Neural progenitor cell (in vitro differentiated cells): ENCODE results near the gene COX6A2. TPM values are rescaled to one million over a fixed set of nuclear protein-coding genes. Genes with fewer than 3 reads are reported as not detected.

Experiments used
- DNase-seq: peaks from one replicate; pipeline ENCODE4 v3.0.0-alpha.2; 2016; ENCODE audit warnings: low spot score
- H2AFZ ChIP-seq: fragments of 200-600 bp; sonication (generic); replicated peaks from 2 replicates; pipeline ENCODE4 v1.6.1; 2016; ENCODE audit warnings: antibody characterized with exemption
- H3F3A ChIP-seq: fragments of 200-600 bp; sonication (generic); 2 replicates; pipeline ENCODE4 v1.6.1; 2016; ENCODE audit warnings: antibody characterized with exemption, low read depth
- H3K27ac ChIP-seq: fragments of 200-600 bp; sonication (generic); 2 replicates; pipeline ENCODE4 v1.5.1; 2016; ENCODE audit warnings: mild to moderate bottlenecking
- H3K27me3 ChIP-seq: fragments of 200-600 bp; sonication (generic); 2 replicates; pipeline ENCODE4 v1.6.1; 2016; ENCODE audit warnings: mild to moderate bottlenecking, moderate library complexity
- H3K36me3 ChIP-seq: fragments of 200-600 bp; sonication (generic); 2 replicates; pipeline ENCODE4 v1.5.1; 2016
- H3K4me1 ChIP-seq: fragments of 200-600 bp; sonication (generic); 2 replicates; pipeline ENCODE4 v1.6.1; 2016; ENCODE audit warnings: mixed run types
- H3K4me2 ChIP-seq: fragments of 200-600 bp; sonication (generic); 2 replicates; pipeline ENCODE4 v1.6.1; 2016
- H3K4me3 ChIP-seq: fragments of 200-600 bp; sonication (generic); 2 replicates; pipeline ENCODE4 v1.5.1; 2016
- H3K79me2 ChIP-seq: fragments of 200-600 bp; sonication (generic); 2 replicates; pipeline ENCODE4 v1.6.1; 2016; ENCODE audit warnings: low read depth
- H3K9ac ChIP-seq: fragments of 200-600 bp; sonication (generic); 2 replicates; pipeline ENCODE4 v1.6.1; 2016
- H3K9me3 ChIP-seq: fragments of 200-600 bp; sonication (generic); 2 replicates; pipeline ENCODE4 v1.5.1; 2016; ENCODE audit warnings: low read depth
- H4K20me1 ChIP-seq: fragments of 200-600 bp; sonication (generic); 2 replicates; pipeline ENCODE4 v1.6.1; 2016; ENCODE audit warnings: low read depth
- H3K27ac Mint-ChIP-seq: 3 replicates; pipeline ENCODE4 v1.8.0; 2021; ENCODE audit warnings: mixed read lengths
- H3K27me3 Mint-ChIP-seq: 2 replicates; pipeline ENCODE4 v1.8.0; 2022; ENCODE audit warnings: low read depth, mild to moderate bottlenecking, inconsistent platforms, moderate library complexity, mixed read lengths; ENCODE audit not compliant: insufficient read depth
- H3K36me3 Mint-ChIP-seq: 3 replicates; pipeline ENCODE4 v1.8.0; 2021; ENCODE audit warnings: mixed read lengths
- H3K4me1 Mint-ChIP-seq: 3 replicates; pipeline ENCODE4 v1.8.0; 2021; ENCODE audit warnings: mixed read lengths
- H3K4me3 Mint-ChIP-seq: 3 replicates; pipeline ENCODE4 v1.8.0; 2021; ENCODE audit warnings: mild to moderate bottlenecking, moderate library complexity, mixed read lengths
- H3K9me3 Mint-ChIP-seq: 3 replicates; pipeline ENCODE4 v1.8.0; 2020; ENCODE audit warnings: mixed read lengths
- CTCF ChIP-seq: fragments of 200-600 bp; sonication (generic); IDR thresholded peaks from 2 replicates; pipeline ENCODE4 v1.5.1; 2017; ENCODE audit warnings: antibody characterized with exemption, mild to moderate bottlenecking
- EZH2 ChIP-seq: fragments of 200-600 bp; sonication (generic); IDR thresholded peaks from 2 replicates; pipeline ENCODE4 v1.6.1; 2017; ENCODE audit warnings: antibody characterized with exemption, mild to moderate bottlenecking, moderate library complexity
- EZH2phosphoT487 ChIP-seq: fragments of 200-600 bp; sonication (generic); IDR thresholded peaks from 2 replicates; pipeline ENCODE4 v1.6.1; 2017; ENCODE audit warnings: antibody characterized with exemption
- total RNA-seq: library from RNA; depleted of rRNA; stranded (reverse); fragments of >200 nt; gene quantifications from 2 replicates; pipeline ENCODE4 v1.2.3, GENCODE V29; 2015; ENCODE audit warnings: low replicate concordance

The COX6A2 gene
- total RNA-seq, 1 donor from 2014 or later: not detected

GRCh38 chr16:31402687-31403086, 25.5 kb downstream of the COX6A2 start:
- Mint-ChIP-seq H3K27ac (no peak overlapping the region), H3K36me3 (no peaks in the 10 kb centered on the region), H3K27me3 (peaks cover 4% of the 10 kb centered on the region), H3K4me3 (no peak overlapping the region), H3K4me1 (no peaks in the 10 kb centered on the region), H3K9me3 (peaks cover 9% of the 10 kb centered on the region)
- Histone ChIP-seq H3F3A (no peaks in the 10 kb centered on the region), H3K27ac (no peak overlapping the region), H2AFZ (no peak overlapping the region), H3K36me3 (no peaks in the 10 kb centered on the region), H3K4me2 (no peak overlapping the region), H3K9ac (no peak overlapping the region), H4K20me1 (no peaks in the 10 kb centered on the region), H3K9me3 (no peaks in the 10 kb centered on the region), H3K4me1 (no peaks in the 10 kb centered on the region), H3K4me3 (no peak overlapping the region), H3K79me2 (no peaks in the 10 kb centered on the region), H3K27me3 (no peaks in the 10 kb centered on the region)
- TF ChIP-seq EZH2 (no peak), EZH2phosphoT487 (no peak), CTCF (no peak)
- no peak for DNase-seq

- H3K4me1 Mint-ChIP-seq: no peaks in the 10 kb centered on the region
- Histone ChIP-seq H3K9ac (no peak overlapping the region), H3K27ac (no peak overlapping the region), H3K79me2 (no peaks in the 10 kb centered on the region), H3K4me1 (no peaks in the 10 kb centered on the region), H3K4me3 (no peak overlapping the region), H3K27me3 (no peaks in the 10 kb centered on the region), H2AFZ (no peak overlapping the region), H4K20me1 (no peaks in the 10 kb centered on the region), H3K36me3 (no peaks in the 10 kb centered on the region), H3K4me2 (no peak overlapping the region), H3K9me3 (no peaks in the 10 kb centered on the region), H3F3A (no peaks in the 10 kb centered on the region)
- no peaks in the 10 kb centered on the region for H3K36me3 Mint-ChIP-seq
- H3K27ac Mint-ChIP-seq: no peak overlapping the region
- peaks cover 9% of the 10 kb centered on the region for H3K9me3 Mint-ChIP-seq
- no peak for TF ChIP-seq EZH2
- TF ChIP-seq EZH2phosphoT487: no peak
- TF ChIP-seq CTCF: no peak
- DNase-seq: no peak
- H3K4me3 Mint-ChIP-seq: no peak overlapping the region
- H3K27me3 Mint-ChIP-seq: peaks cover 4% of the 10 kb centered on the region
Measured at GRCh38 chr16:31401436-31401835, 26.7 kb downstream of the COX6A2 start.

- H3K4me1 ChIP-seq: no peaks in the 10 kb centered on the region
- H4K20me1 ChIP-seq: no peaks in the 10 kb centered on the region
- no peaks in the 10 kb centered on the region for H3K79me2 ChIP-seq
- no peak for DNase-seq
- H3K4me2 ChIP-seq: no peak overlapping the region
- H3K4me3 ChIP-seq: no peak overlapping the region
- Mint-ChIP-seq H3K27ac (no peak overlapping the region), H3K4me1 (no peaks in the 10 kb centered on the region), H3K4me3 (no peak overlapping the region), H3K36me3 (no peaks in the 10 kb centered on the region), H3K9me3 (peaks cover 9% of the 10 kb centered on the region), H3K27me3 (peaks cover 6% of the 10 kb centered on the region)
- no peak overlapping the region for H2AFZ ChIP-seq
- H3K27me3 ChIP-seq: no peaks in the 10 kb centered on the region
- TF ChIP-seq EZH2phosphoT487 (no peak), EZH2 (no peak), CTCF (no peak)
- no peaks in the 10 kb centered on the region for H3F3A ChIP-seq
- H3K27ac ChIP-seq: no peak overlapping the region
- no peaks in the 10 kb centered on the region for H3K36me3 ChIP-seq
- no peak overlapping the region for H3K9ac ChIP-seq
- H3K9me3 ChIP-seq: no peaks in the 10 kb centered on the region
Measured at GRCh38 chr16:31400191-31400590, 28.0 kb downstream of the COX6A2 start.
